K562 (cell line): ENCODE data around the gene ELF3. TPM values are rescaled to one million over a fixed set of nuclear protein-coding genes. Genes with fewer than 3 reads are reported as not detected.

Experiments
- ATAC-seq: fragments of 200-7000 bp; cut with Tn5 transposase; 3 replicates; pipeline ENCODE4 v1.9.1; 2020; ENCODE audit warnings: moderate library complexity
- BruUV-seq: library from RNA; stranded (reverse); fragments of 400-500 nt; replicated peaks from 2 replicates; lab custom pipeline; 2021; lab: Mats Ljungman, UMichigan
- CTCF ChIA-PET: fragments of 300-600 bp; formaldehyde crosslinking; extraction: SDS; loops from one replicate; lab custom pipeline; 2021; ENCODE audit warnings: low intra/inter-chr PET ratio; lab: Yijun Ruan, JAX
- POLR2A ChIA-PET: fragments of 300-600, 350-650 bp; sonication (Branson Sonifier 250); formaldehyde crosslinking; extraction: SDS; loops from one replicate; lab custom pipeline; 2021; ENCODE audit warnings: antibody characterized with exemption, inconsistent platforms; lab: Yijun Ruan, JAX
- DNase-seq, 4 experiments: peaks; one replicate each; pipeline versions ENCODE4 v3.0.0 to v3.0.0-alpha.2; 2011 to 2018; ENCODE audit warnings: low spot score in 3 of 4, mixed read lengths in 3 of 4; ENCODE audit errors: extremely low read depth in 1 of 4
- FAIRE-seq: peaks from 2 replicates; lab custom pipeline; 2011; peaks lifted over from hg19 to GRCh38; lab: Jason Lieb, UNC
- H2AFZ ChIP-seq: 2 replicates; pipeline ENCODE4 v1.6.0; 2011; ENCODE audit warnings: low read depth, low read length, control low read depth, inconsistent platforms
- H3K27ac ChIP-seq: fragments of 200-600 bp; 3 replicates; pipeline ENCODE4 v1.8.0; 2011; ENCODE audit warnings: low read depth, mild to moderate bottlenecking, control low read depth, inconsistent platforms, low read length, moderate library complexity, mixed read lengths; ENCODE audit errors: extremely low read depth
- H3K27me3 ChIP-seq, 2 experiments: fragments of 300-600 bp in 1 of 2; 2 replicates in 1 of 2; 3 replicates in 1 of 2; pipeline versions ENCODE4 v1.6.0 to v1.8.0; 2011; ENCODE audit warnings: inconsistent platforms in 2 of 2, low read length in 2 of 2, mild to moderate bottlenecking in 1 of 2, mixed read lengths in 1 of 2, moderate library complexity in 1 of 2; ENCODE audit not compliant: control insufficient read depth in 2 of 2, insufficient read depth in 2 of 2
- H3K36me3 ChIP-seq: fragments of 300-600 bp; 3 replicates; pipeline ENCODE4 v1.8.0; 2011; ENCODE audit warnings: mild to moderate bottlenecking, low read length, inconsistent platforms; ENCODE audit not compliant: control insufficient read depth, insufficient read depth
- H3K4me1 ChIP-seq, 2 experiments: fragments of 200-600 bp in 1 of 2; replicated peaks in 1 of 2; 2 replicates in 1 of 2; 3 replicates in 1 of 2; pipeline versions ENCODE4 v1.5.1 to v1.8.0; 2011; ENCODE audit warnings: inconsistent platforms in 2 of 2, low read length in 2 of 2, mild to moderate bottlenecking in 1 of 2, mixed read lengths in 1 of 2, moderate library complexity in 1 of 2; ENCODE audit not compliant: control insufficient read depth in 2 of 2, insufficient read depth in 2 of 2
- H3K4me2 ChIP-seq: 2 replicates; pipeline ENCODE4 v1.6.1; 2011; ENCODE audit warnings: low read length, control low read depth, inconsistent platforms, mixed read lengths; ENCODE audit not compliant: insufficient read depth
- H3K4me3 ChIP-seq: fragments of 200-600 bp; sonication (generic), shearing (Covaris generic); 2 replicates; pipeline ENCODE4 v1.5.1; 2016; ENCODE audit warnings: control low read depth, inconsistent platforms
- H3K79me2 ChIP-seq: fragments of 200-600 bp; 3 replicates; pipeline ENCODE4 v1.8.0; 2011; ENCODE audit warnings: low read length, inconsistent platforms; ENCODE audit not compliant: control insufficient read depth, insufficient read depth
- H3K9ac ChIP-seq, 2 experiments: 2 replicates each; pipeline versions ENCODE4 v1.6.0 to v1.6.1; 2011; ENCODE audit warnings: low read depth in 2 of 2, low read length in 2 of 2, control low read depth in 1 of 2, inconsistent platforms in 1 of 2, mild to moderate bottlenecking in 1 of 2, mixed read lengths in 1 of 2; ENCODE audit not compliant: insufficient read depth in 1 of 2
- H3K9me1 ChIP-seq: one replicate; pipeline ENCODE4 v1.6.0; 2011; ENCODE audit warnings: inconsistent platforms, mild to moderate bottlenecking, low read length, moderate library complexity; ENCODE audit not compliant: control insufficient read depth, insufficient read depth
- H3K9me3 ChIP-seq: replicated peaks from 2 replicates; pipeline ENCODE4 v1.5.1; 2011; ENCODE audit warnings: low read depth, low read length, inconsistent platforms; ENCODE audit not compliant: control insufficient read depth, insufficient read depth
- H4K20me1 ChIP-seq: replicated peaks from 2 replicates; pipeline ENCODE4 v1.6.1; 2011; ENCODE audit warnings: low read length, inconsistent platforms, mixed read lengths; ENCODE audit not compliant: control insufficient read depth, insufficient read depth
- CHCHD3 ChIP-seq: fragments of 250-450 bp; sonication (Bioruptor Pico); IDR thresholded peaks from 2 replicates; pipeline ENCODE4 v2.1.2; 2022; ENCODE audit warnings: mild to moderate bottlenecking
- CHD4 ChIP-seq: fragments of 200-600 bp; sonication (generic); IDR thresholded peaks from 3 replicates; pipeline ENCODE4 v1.6.1; 2012; ENCODE audit warnings: low read depth, mild to moderate bottlenecking, mixed read lengths, low read length, inconsistent platforms; ENCODE audit not compliant: insufficient read depth, insufficient replicate concordance, poor library complexity, severe bottlenecking
- COPS2 ChIP-seq: fragments of 450-650 bp; conservative IDR thresholded peaks from 2 replicates; pipeline ENCODE4 v1.6.1; 2016; ENCODE audit warnings: mild to moderate bottlenecking, moderate library complexity
- EHMT2 ChIP-seq: fragments of 450-650 bp; IDR thresholded peaks from 2 replicates; pipeline ENCODE4 v1.6.1; 2018; ENCODE audit warnings: antibody characterized with exemption
- ESRRA ChIP-seq: fragments of 450-650 bp; IDR thresholded peaks from 2 replicates; pipeline ENCODE4 v1.6.1; 2014; ENCODE audit warnings: low read depth, mild to moderate bottlenecking, moderate library complexity, borderline replicate concordance
- FOXJ2 ChIP-seq: fragments of 200-800 bp; sonication (Bioruptor generic); IDR thresholded peaks from 2 replicates; pipeline ENCODE4 v1.6.1; 2016; ENCODE audit warnings: missing genetic modification characterization, missing compliant biosample characterization
- KAT2B ChIP-seq: IDR thresholded peaks from one replicate; pipeline ENCODE4 v1.6.1; 2012; ENCODE audit warnings: low read depth, mild to moderate bottlenecking, control low read depth, inconsistent platforms, low read length, moderate library complexity
- MCM3 ChIP-seq: fragments of 450-650 bp; IDR thresholded peaks from 2 replicates; pipeline ENCODE4 v1.6.1; 2016
- NFIC ChIP-seq: fragments of 450-650 bp; IDR thresholded peaks from 2 replicates; pipeline ENCODE4 v1.6.1; 2017; ENCODE audit warnings: mild to moderate bottlenecking, inconsistent platforms
- RBM34 ChIP-seq: fragments of 200-400 bp; formaldehyde crosslinking; IDR thresholded peaks from 2 replicates; pipeline ENCODE4 v1.6.1; 2018; ENCODE audit warnings: low read length, borderline replicate concordance; ENCODE audit not compliant: insufficient read depth
- RFX5 ChIP-seq: IDR thresholded peaks from 2 replicates; pipeline ENCODE4 v1.6.1; 2011; ENCODE audit warnings: low read depth, mild to moderate bottlenecking, improper control_type of control experiment, low read length
- ZKSCAN1 ChIP-seq: fragments of 150-350 bp; IDR thresholded peaks from 2 replicates; pipeline ENCODE4 v1.6.1; 2016; ENCODE audit warnings: low read depth, low read length
- ZNF124 ChIP-seq: sonication (generic); formaldehyde crosslinking; IDR thresholded peaks from 2 replicates; pipeline ENCODE4 v1.8.1; 2022; ENCODE audit warnings: missing genetic modification reagents
- ZNF146 ChIP-seq: IDR thresholded peaks from one replicate; pipeline ENCODE4 v1.6.1; 2018; ENCODE audit warnings: missing compliant biosample characterization; ENCODE audit not compliant: unreplicated experiment
- ZNF184 ChIP-seq: sonication (generic); formaldehyde crosslinking; IDR thresholded peaks from 2 replicates; pipeline ENCODE4 v1.5.0; 2020; ENCODE audit warnings: missing genetic modification reagents
- ZNF766 ChIP-seq: fragments of 200-800 bp; sonication (Bioruptor generic); conservative IDR thresholded peaks from 2 replicates; pipeline ENCODE4 v1.6.1; 2016; ENCODE audit warnings: missing genetic modification characterization, missing compliant biosample characterization
- WGBS: fragments of 100-300 bp; shearing (Covaris generic); methylation state at CpG from one replicate; pipeline ENCODE4 v1.1.6; 2016; ENCODE audit warnings: low coverage, mixed read lengths; ENCODE audit not compliant: insufficient coverage; ENCODE audit errors: missing lambda C conversion rate; 5-methylcytosine and 5-hydroxymethylcytosine counted together
- in situ Hi-C: fragments of 300-500 bp; cut with MboI; formaldehyde crosslinking; loops from 4 replicates; pipeline ENCODE4 v1.15.0; 2018; ENCODE audit warnings: inconsistent platforms, mixed read lengths
- intact Hi-C: fragments of 100-400 bp; cut with micrococcal nuclease; formaldehyde crosslinking; loops from 2 replicates; pipeline ENCODE4 v1.14.2; 2022
- polyA plus RNA-seq, 8 experiments: library from polyadenylated mRNA; depleted of rRNA in 4 of 8; stranded (reverse) in 5 of 8; unstranded in 3 of 8; fragments of >200 nt; fragmentation: Nextera tagmentation in 2 of 8; fragmentation: Illumina TruSeq in 1 of 8; extraction: Ambion mirVana in 2 of 8; extraction: Trizol in 1 of 8; gene quantifications; 2 replicates each; pipeline versions ENCODE4 v1.2.1 to v1.2.3, GENCODE V29; 2011 to 2014; ENCODE audit warnings: inconsistent platforms in 1 of 8, missing spikeins in 1 of 8
- total RNA-seq, 7 experiments: library from RNA; depleted of rRNA in 6 of 7; stranded (reverse); fragments of >200 nt in 6 of 7; fragmentation: Illumina TruSeq in 2 of 7; extraction: Trizol in 2 of 7; gene quantifications; 2 replicates each; pipeline versions ENCODE4 v1.2.1 to v1.2.3, GENCODE V29; 2011 to 2021; ENCODE audit warnings: low replicate concordance in 1 of 7
- TF ChIP-seq, protein P1 (sequence below): sonication (generic); formaldehyde crosslinking; IDR thresholded peaks from 2 replicates; pipeline ENCODE4 v1.8.0; 2023; ENCODE audit warnings: mild to moderate bottlenecking, missing genetic modification reagents

The ELF3 gene
- total and polyA plus RNA-seq, 9 of the 15 experiments (the other 6 are each of a cell fraction or from before 2014, with no cell fraction given), result 0.03 to 1.2 (median 0.07) TPM; not detected in 4

DNA sequence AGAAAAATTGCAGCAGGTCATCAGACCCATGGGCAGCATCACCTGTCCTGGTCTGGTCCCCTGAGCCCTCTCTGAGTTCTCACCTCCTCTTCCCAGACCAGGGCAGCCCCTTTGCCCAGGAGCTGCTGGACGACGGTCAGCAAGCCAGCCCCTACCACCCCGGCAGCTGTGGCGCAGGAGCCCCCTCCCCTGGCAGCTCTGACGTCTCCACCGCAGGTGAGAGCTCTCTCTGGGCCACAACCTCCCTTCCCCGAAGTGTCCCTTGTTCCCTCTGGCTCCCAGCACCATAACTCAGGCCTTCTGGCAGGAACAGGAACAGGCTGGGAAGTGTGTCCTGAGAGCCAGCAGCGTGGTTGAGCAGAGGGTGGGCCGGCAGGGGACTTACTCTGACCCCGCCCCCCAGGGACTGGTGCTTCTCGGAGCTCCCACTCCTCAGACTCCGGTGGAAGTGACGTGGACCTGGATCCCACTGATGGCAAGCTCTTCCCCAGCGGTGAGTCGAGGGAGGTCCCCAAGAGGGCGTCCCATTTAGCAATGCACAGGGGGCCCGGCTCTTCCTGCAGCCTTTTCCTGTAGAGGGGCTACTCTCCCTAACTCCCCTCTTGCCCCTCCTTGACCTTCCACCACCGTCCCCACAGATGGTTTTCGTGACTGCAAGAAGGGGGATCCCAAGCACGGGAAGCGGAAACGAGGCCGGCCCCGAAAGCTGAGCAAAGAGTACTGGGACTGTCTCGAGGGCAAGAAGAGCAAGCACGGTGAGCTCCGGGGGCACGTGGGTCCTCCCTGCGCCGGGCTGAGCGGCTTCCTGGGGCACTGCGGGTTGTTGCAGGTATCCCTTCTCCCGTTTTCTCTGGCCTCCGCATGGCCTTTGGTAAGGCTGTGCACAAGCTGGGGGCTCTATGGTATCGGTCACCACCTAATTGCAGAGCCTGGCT lies 2.4 kb downstream of the ELF3 start:
- Histone ChIP-seq H3K9me3 (no peaks in the 10 kb centered on the region), H3K4me1 (peaks cover 17 to 40% of the 10 kb centered on the region in 2 experiments), H3K27me3 (peaks cover 0 to 9% of the 10 kb centered on the region in 2 experiments; a peak in 1 of 5 replicates), H4K20me1 (peaks cover 8% of the 10 kb centered on the region; the same call in 1 of the 2 replicates), H3K36me3 (no peaks in the 10 kb centered on the region), H2AFZ (no peak overlapping the region), H3K4me3 (no peak overlapping the region), H3K4me2 (no peak overlapping the region), H3K9me1 (no peaks in the 10 kb centered on the region), H3K27ac (no peak overlapping the region), H3K79me2 (no peaks in the 10 kb centered on the region), H3K9ac (peak overlapping the region in 1 of 2 experiments; percentile 61; a peak in 2 of 4 replicates)
- FAIRE-seq (no peak), DNase-seq (no peak), ATAC-seq (no peak)
- CTCF ChIA-PET, result no interaction called here
- no TSS peak for BruUV-seq
- POLR2A ChIA-PET, result interaction anchor here (0.5 to 1.3 kb wide), 6 partner anchors 10 to 482 kb away, joined by 3 to 6 read pairs (median 4); no protein-coding TSS in a partner anchor
- 29% methylated on average over 30 of the region's 35 CpGs for WGBS
- in situ Hi-C loops, result no loop called here
- intact Hi-C loops, result no loop called here
- TF ChIP-seq, protein P1, sequence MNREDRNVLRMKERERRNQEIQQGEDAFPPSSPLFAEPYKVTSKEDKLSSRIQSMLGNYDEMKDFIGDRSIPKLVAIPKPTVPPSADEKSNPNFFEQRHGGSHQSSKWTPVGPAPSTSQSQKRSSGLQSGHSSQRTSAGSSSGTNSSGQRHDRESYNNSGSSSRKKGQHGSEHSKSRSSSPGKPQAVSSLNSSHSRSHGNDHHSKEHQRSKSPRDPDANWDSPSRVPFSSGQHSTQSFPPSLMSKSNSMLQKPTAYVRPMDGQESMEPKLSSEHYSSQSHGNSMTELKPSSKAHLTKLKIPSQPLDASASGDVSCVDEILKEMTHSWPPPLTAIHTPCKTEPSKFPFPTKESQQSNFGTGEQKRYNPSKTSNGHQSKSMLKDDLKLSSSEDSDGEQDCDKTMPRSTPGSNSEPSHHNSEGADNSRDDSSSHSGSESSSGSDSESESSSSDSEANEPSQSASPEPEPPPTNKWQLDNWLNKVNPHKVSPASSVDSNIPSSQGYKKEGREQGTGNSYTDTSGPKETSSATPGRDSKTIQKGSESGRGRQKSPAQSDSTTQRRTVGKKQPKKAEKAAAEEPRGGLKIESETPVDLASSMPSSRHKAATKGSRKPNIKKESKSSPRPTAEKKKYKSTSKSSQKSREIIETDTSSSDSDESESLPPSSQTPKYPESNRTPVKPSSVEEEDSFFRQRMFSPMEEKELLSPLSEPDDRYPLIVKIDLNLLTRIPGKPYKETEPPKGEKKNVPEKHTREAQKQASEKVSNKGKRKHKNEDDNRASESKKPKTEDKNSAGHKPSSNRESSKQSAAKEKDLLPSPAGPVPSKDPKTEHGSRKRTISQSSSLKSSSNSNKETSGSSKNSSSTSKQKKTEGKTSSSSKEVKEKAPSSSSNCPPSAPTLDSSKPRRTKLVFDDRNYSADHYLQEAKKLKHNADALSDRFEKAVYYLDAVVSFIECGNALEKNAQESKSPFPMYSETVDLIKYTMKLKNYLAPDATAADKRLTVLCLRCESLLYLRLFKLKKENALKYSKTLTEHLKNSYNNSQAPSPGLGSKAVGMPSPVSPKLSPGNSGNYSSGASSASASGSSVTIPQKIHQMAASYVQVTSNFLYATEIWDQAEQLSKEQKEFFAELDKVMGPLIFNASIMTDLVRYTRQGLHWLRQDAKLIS, result no peak
- TF ChIP-seq MCM3 (no peak), ZKSCAN1 (no peak), ZNF124 (CRISPR knock-in tag) (no peak), RFX5 (no peak), NFIC (no peak), ZNF184 (CRISPR knock-in tag) (no peak), CHD4 (no peak), ESRRA (no peak), ZNF146 (CRISPR knock-in tag) (no peak), FOXJ2 (tag) (no peak), CHCHD3 (CRISPR knock-in tag) (no peak), COPS2 (no peak), RBM34 (no peak), ZNF766 (CRISPR knock-in tag) (no peak), EHMT2 (no peak), KAT2B (no peak)
